ENCODE data around the gene KLHDC4.
"Not testable (repeated sequence)": the region's sequence is repeated elsewhere in the genome, so short reads cannot be mapped to it uniquely, and the experiment has no call there.

KLHDC4 gene

GRCh38 chr16:87744750-87745514, 20.9 kb downstream of the KLHDC4 start:
- DNase-seq (ENCODE audit: low read depth in 1 of 2, low spot score in 1 of 2) = no peak

- DNase-seq (ENCODE audit: low read depth in 1 of 2, low spot score in 1 of 2) = no peak
Observed at GRCh38 chr16:87742781-87743490, 22.9 kb downstream of the KLHDC4 start.

GRCh38 chr16:87741700-87742415, 23.9 kb downstream of the KLHDC4 start:
- DNase-seq (ENCODE audit: low read depth in 1 of 2, low spot score in 1 of 2) = no peak

GRCh38 chr16:87740909-87741424, 24.8 kb downstream of the KLHDC4 start:
- no peak for DNase-seq (ENCODE audit: low read depth in 1 of 2, low spot score in 1 of 2)

- no peak for DNase-seq (ENCODE audit: low read depth in 1 of 2, low spot score in 1 of 2)
Observed at GRCh38 chr16:87740441-87740840, 25.3 kb downstream of the KLHDC4 start.

- no peak for DNase-seq (ENCODE audit: low read depth in 1 of 2, low spot score in 1 of 2)
Observed at GRCh38 chr16:87739801-87740200, 26.0 kb downstream of the KLHDC4 start.

- DNase-seq (ENCODE audit: low read depth in 1 of 2, low spot score in 1 of 2) = no peak
Observed at GRCh38 chr16:87736008-87736382, 29.8 kb downstream of the KLHDC4 start.

- DNase-seq (ENCODE audit: low read depth in 1 of 2, low spot score in 1 of 2) = no peak
Observed at GRCh38 chr16:87735270-87736007, 30.3 kb downstream of the KLHDC4 start.

- no peak for DNase-seq (ENCODE audit: low read depth in 1 of 2, low spot score in 1 of 2)
Observed at GRCh38 chr16:87734644-87735043, 31.1 kb downstream of the KLHDC4 start.

- no peak for DNase-seq (ENCODE audit: low read depth in 1 of 2, low spot score in 1 of 2)
Observed at GRCh38 chr16:87733190-87733589, 32.6 kb downstream of the KLHDC4 start.

- no peak for DNase-seq (ENCODE audit: low read depth in 1 of 2, low spot score in 1 of 2)
Observed at GRCh38 chr16:87731607-87732006, 34.2 kb downstream of the KLHDC4 start.

GRCh38 chr16:87729266-87729954, 36.4 kb downstream of the KLHDC4 start:
- no peak for DNase-seq (ENCODE audit: low read depth in 1 of 2, low spot score in 1 of 2)

- no peak for DNase-seq (ENCODE audit: low read depth in 1 of 2, low spot score in 1 of 2)
Observed at GRCh38 chr16:87728026-87728425, 37.8 kb downstream of the KLHDC4 start.

GRCh38 chr16:87727346-87727745, 38.4 kb downstream of the KLHDC4 start:
- no peak for DNase-seq (ENCODE audit: low read depth in 1 of 2, low spot score in 1 of 2)

- not testable (repeated sequence) for DNase-seq (ENCODE audit: low read depth in 1 of 2, low spot score in 1 of 2)
Observed at GRCh38 chr16:87726577-87726976, 39.2 kb downstream of the KLHDC4 start.

- no peak for DNase-seq (ENCODE audit: low read depth in 1 of 2, low spot score in 1 of 2)
Observed at GRCh38 chr16:87725596-87726235, 40.1 kb downstream of the KLHDC4 start.

GRCh38 chr16:87724490-87725291, 41.1 kb downstream of the KLHDC4 start:
- DNase-seq (ENCODE audit: low read depth in 1 of 2, low spot score in 1 of 2) = no peak

GRCh38 chr16:87723226-87723623, 42.6 kb downstream of the KLHDC4 start:
- no peak for DNase-seq (ENCODE audit: low read depth in 1 of 2, low spot score in 1 of 2)

GRCh38 chr16:87722590-87723225, 43.1 kb downstream of the KLHDC4 start:
- no peak for DNase-seq (ENCODE audit: low read depth in 1 of 2, low spot score in 1 of 2)

Measured in activated CD4-positive, alpha-beta T cell treated with anti-CD3 and anti-CD28 coated beads, Interleukin-2, amount 50 U/mL, for 24 hours (primary cell).